ENCODE data around the gene JAGN1.
"Not testable (repeated sequence)": the region's sequence is repeated elsewhere in the genome, so short reads cannot be mapped to it uniquely, and the experiment has no call there.

JAGN1 gene

GRCh38 chr3:9897408-9898372, 7.3 kb downstream of the JAGN1 start:
- in situ Hi-C loops (cut with MboI; ENCODE audit: low sequenced_read_pairs): no loop called here

GRCh38 chr3:9898467-9899241, 8.2 kb downstream of the JAGN1 start:
- in situ Hi-C loops (cut with MboI; ENCODE audit: low sequenced_read_pairs): no loop called here

GRCh38 chr3:9899289-9899791, 8.9 kb downstream of the JAGN1 start:
- in situ Hi-C loops (cut with MboI; ENCODE audit: low sequenced_read_pairs): no loop called here

- in situ Hi-C loops (cut with MboI; ENCODE audit: low sequenced_read_pairs): not testable (repeated sequence)
Measured at GRCh38 chr3:9900965-9901415, 10.6 kb downstream of the JAGN1 start.

GRCh38 chr3:9901967-9902366, 11.6 kb downstream of the JAGN1 start:
- in situ Hi-C loops (cut with MboI; ENCODE audit: low sequenced_read_pairs): no loop called here

- in situ Hi-C loops (cut with MboI; ENCODE audit: low sequenced_read_pairs): no loop called here
Measured at GRCh38 chr3:9902372-9903237, 12.2 kb downstream of the JAGN1 start, which contains the start of gene IL17RE. TSS of gene IL17RE (plus strand) at chr3:9902848. CDS start at chr3:9902933, 85 bp downstream.

- in situ Hi-C loops (cut with MboI; ENCODE audit: low sequenced_read_pairs): no loop called here
Measured at GRCh38 chr3:9903238-9903624, 12.8 kb downstream of the JAGN1 start.

GRCh38 chr3:9903904-9904303, 13.5 kb downstream of the JAGN1 start:
- in situ Hi-C loops (cut with MboI; ENCODE audit: low sequenced_read_pairs): no loop called here

- in situ Hi-C loops (cut with MboI; ENCODE audit: low sequenced_read_pairs): no loop called here
Measured at GRCh38 chr3:9906480-9906879, 16.1 kb downstream of the JAGN1 start.

- in situ Hi-C loops (cut with MboI; ENCODE audit: low sequenced_read_pairs): no loop called here
Measured at GRCh38 chr3:9908286-9908685, 17.9 kb downstream of the JAGN1 start.

- in situ Hi-C loops (cut with MboI; ENCODE audit: low sequenced_read_pairs): no loop called here
Measured at GRCh38 chr3:9909221-9910013, 19.0 kb downstream of the JAGN1 start.

GRCh38 chr3:9911863-9912262, 21.5 kb downstream of the JAGN1 start:
- in situ Hi-C loops (cut with MboI; ENCODE audit: low sequenced_read_pairs): no loop called here

- in situ Hi-C loops (cut with MboI; ENCODE audit: low sequenced_read_pairs): no loop called here
Measured at GRCh38 chr3:9912294-9912935, 22.0 kb downstream of the JAGN1 start.

- in situ Hi-C loops (cut with MboI; ENCODE audit: low sequenced_read_pairs): no loop called here
Measured at GRCh38 chr3:9913601-9914000, 23.2 kb downstream of the JAGN1 start.

- in situ Hi-C loops (cut with MboI; ENCODE audit: low sequenced_read_pairs): no loop called here
Measured at GRCh38 chr3:9914011-9914410, 23.6 kb downstream of the JAGN1 start.

- in situ Hi-C loops (cut with MboI; ENCODE audit: low sequenced_read_pairs): no loop called here
Measured at GRCh38 chr3:9914559-9915253, 24.3 kb downstream of the JAGN1 start.

- in situ Hi-C loops (cut with MboI; ENCODE audit: low sequenced_read_pairs): no loop called here
Measured at GRCh38 chr3:9915254-9916141, 25.1 kb downstream of the JAGN1 start.

- in situ Hi-C loops (cut with MboI; ENCODE audit: low sequenced_read_pairs): no loop called here
Measured at GRCh38 chr3:9916346-9916733, 25.9 kb downstream of the JAGN1 start.
